ENCODE results near the gene L3MBTL2.

The L3MBTL2 gene

DNA sequence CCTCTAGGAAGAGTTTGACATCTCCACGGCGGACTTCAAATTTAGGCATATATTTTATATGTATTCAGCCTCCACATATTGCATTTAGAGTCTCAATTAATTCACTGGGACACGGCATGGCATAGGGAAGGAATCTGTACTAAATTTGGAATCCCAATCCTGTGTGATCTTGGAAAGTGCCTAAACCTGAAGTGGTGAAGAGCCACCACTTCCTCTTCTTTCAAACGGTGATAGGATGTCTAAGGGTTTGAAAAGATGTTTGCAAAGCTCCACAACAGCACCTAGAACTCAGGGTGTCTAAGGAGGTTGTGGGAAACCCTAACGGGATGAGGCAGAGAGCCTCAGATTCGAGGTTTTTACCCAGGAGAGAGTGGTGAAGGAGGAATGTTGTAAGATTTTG is 1.0 kb upstream of the L3MBTL2 start:
- DNase-seq (ENCODE audit: insufficient read length, low spot score), result no peak

DNA sequence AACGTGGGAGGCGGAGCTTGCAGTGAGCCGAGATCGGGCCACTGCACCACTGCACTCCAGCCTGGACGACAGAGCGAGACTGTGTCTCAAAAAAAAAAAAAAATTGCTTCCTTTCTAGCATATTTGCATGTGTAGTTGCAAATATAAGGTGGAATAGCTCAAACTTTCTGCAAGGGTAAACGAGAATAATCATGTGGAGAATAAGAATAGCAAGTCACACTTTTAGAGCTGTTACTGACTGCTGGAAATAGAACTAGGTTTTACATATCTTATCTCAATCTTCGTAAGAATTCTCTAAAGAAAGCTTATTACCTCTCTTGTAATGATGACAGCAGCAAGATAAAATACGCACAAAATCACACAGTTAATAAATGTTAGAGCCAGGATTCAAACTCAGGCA is 1.6 kb downstream of the L3MBTL2 start:
- FAIRE-seq (no peak), DNase-seq (ENCODE audit: insufficient read length, low spot score) (no peak)

More for the DNA sequence above, 1.0 kb upstream of the L3MBTL2 start:
- FAIRE-seq, result no peak

DNA sequence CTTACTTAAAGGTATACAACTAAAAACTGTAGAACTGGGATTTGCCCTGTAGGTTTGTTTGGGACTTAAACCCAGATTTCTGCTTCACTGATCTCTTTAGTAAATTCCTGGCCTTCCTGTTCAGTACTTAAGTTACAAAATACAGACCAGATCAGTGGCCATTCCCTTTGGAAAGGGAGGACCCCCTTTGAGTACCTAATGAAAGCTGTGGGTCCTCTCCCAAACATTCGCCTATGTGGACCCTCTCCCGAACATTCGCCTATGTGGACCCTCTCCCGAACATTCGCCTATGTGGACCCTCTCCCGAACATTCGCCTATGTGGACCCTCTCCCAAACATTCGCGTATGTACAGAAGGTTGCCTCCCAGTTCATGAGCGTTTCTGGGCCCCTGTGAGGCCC is 10.3 kb downstream of the L3MBTL2 start:
- no peak for DNase-seq (ENCODE audit: insufficient read length, low spot score)

DNA sequence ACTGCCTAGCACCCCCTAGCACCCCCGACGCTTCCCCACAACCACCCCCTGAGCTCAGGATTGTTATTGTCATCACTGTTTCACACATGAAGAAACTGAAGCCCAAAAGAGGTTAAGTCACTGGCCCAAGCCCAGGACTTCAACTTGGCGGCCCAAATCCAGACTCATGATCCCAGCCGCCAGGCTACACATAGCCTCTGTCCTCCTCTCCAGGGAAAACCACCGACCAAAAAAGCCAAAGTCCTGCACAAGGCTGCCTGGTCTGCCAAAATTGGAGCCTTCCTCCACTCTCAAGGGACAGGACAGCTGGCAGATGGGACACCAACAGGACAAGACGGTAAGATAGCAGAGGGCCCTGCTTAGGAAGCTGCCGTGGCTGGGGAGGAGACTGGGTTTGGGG is 10.8 kb downstream of the L3MBTL2 start:
- DNase-seq (ENCODE audit: insufficient read length, low spot score), result no peak
- FAIRE-seq, result no peak

More for the DNA sequence above, 10.3 kb downstream of the L3MBTL2 start:
- FAIRE-seq, result no peak

DNA sequence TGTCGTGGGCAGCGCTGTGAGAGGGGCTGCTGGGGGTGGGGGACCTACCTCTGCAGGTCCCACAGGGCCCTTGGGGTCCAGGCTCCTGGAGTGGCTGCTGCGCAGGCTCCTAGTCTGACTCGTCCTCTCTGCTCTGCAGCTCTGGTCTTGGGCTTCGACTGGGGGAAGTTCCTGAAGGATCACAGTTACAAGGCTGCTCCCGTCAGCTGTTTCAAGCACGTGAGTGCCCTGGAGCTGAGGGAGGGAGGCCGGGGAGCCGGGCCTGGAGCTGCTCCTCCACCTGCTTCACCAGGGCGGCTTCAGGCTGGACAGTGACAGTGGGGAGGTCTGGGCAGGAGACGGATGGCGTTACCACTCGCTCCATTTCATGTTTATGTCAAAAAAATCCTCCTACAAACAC is 11.9 kb downstream of the L3MBTL2 start:
- FAIRE-seq (no peak), DNase-seq (ENCODE audit: insufficient read length, low spot score) (no peak)

DNA sequence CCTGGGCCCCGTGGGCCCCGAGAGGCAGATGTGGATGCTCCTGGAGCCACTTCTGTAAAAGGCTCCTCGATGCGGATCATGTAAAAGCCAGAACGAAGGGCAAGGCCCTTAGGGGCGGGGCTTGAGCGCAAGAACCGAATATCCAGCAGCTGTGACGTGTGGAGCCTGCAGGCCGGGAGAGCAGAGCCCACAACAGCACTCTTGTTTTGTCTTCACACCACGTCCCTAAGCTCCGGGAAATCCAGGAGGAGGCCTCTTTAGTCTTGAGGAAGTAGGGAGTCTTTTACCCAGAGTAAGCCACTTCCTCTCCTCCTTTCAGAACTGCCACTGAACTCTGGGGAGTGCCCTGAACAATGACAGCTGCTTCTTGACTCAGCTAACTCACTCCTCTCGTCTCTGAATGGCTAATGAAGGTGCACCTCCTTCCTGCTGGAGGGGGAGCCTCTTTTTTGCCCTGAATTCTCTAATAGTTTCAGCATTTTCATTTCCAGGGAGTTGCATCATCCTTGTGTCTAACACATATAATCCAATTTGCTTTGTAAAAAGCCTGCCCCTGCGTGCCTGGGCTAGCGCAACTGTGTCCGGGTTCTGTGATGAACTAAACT is 12.5 kb downstream of the L3MBTL2 start:
- DNase-seq (ENCODE audit: insufficient read length, low spot score) (no peak), FAIRE-seq (no peak)

DNA sequence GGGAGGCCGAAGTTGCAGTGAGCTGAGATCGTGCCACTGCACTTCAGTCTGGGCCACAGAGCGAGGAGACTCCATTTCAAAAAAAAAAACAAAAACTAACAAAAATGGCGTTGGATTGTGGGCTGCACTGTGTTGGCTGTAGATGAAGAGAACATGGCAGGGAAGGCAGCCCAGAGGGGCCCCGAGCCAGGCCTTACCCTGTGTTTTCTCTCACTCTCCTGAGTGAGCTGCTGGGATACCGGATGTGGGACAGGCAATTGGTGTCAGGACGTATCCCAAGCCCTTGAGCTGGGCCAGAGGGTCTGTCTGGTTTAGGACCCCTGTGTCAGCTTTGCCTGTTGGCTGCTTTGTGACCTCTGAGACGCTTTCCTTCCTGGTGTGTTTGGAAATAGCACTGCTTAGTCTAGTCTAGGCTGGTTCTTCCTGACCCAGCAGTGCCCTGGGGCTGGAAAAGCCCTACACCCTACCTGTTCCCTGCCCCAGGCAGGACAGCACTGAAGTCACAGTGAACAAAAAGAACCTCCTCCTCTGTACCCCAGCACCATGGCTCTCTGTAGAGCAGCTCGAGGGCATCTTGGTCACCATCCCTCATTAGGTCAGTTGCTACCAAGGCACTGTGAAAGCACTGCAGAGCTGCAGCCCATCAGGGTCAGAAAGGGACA is 17.9 kb downstream of the L3MBTL2 start:
- no peak for FAIRE-seq
- DNase-seq (ENCODE audit: insufficient read length, low spot score), result no peak

DNA sequence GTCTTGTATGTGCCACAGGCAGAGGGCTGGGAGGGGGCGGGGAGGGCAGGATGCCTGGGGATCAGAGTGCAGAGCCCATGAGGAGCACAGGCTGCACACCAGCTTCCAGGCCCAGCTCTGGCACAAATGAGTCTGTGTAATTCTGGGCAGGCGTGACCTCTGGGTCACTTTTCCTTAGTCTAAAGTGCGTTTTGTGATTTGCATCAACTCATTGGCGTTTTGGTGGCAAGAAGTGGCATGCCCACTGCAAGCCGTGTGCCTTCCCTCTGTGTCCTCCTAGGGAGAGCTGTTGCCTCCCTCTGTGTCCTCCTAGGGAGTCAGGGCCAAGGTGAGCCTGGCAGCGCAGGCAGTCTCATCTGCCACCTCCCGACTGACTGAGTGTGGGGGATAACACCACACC is 18.4 kb downstream of the L3MBTL2 start:
- DNase-seq (ENCODE audit: insufficient read length, low spot score), result no peak
- FAIRE-seq, result no peak

DNA sequence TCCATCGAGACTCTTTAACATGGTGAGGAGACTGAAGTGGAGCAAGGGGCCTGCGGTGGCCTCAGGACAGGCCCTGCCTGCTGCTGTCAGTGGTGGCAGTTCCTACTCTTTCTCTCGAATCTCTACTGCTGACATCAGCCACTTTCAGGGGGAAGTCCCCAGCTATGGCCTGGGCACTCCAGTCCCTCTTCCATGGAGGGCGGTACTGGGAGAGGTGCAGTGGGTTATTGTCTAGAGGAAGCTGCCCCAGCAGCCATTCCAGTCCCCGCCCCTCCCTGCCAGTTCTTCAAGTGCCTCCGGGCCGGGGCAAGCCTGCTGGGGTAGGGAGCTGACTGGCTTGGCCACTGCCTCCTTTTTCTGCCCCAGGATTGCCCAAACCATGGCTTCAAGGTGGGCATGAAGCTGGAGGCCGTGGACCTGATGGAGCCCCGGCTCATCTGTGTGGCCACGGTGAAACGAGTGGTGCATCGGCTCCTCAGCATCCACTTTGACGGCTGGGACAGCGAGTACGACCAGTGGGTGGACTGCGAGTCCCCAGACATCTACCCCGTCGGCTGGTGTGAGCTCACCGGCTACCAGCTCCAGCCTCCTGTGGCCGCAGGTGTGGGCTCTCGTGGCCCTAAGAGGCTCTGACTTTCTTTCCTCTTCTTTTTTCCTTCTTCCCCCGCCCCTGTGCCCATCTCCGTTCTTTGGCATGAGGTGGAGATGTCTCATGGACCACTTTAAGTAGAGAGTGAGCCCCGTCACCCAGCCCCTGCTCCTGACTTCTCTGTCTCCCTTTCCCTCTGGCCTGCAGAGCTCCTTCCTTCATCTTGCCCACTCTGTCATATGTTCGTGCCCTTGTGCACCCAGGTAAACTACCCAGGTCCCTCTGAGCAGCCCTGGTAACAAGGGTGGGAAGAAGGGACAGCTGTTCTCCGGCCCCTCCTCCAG is 21.9 kb downstream of the L3MBTL2 start:
- FAIRE-seq (no peak), DNase-seq (ENCODE audit: insufficient read length, low spot score) (no peak)

DNA sequence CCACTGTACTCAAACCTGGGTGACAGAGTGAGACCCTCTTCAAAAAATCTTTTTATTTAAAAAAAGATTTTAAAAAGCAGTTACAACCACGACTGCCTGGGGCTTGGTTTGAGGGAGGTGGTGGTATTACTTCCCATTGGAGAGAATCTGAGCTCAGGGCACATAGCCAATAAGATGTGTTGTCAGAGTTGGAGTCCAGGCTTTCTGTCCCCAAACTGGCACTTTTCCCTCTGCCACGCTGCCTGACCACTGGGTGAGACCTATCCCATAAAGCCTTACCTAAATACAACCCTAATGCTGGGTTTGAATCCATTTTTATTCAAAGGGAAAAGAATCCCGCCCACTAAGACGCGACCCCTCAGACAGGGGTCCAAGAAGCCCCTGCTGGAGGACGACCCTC is 24.1 kb downstream of the L3MBTL2 start:
- no peak for FAIRE-seq

DNA sequence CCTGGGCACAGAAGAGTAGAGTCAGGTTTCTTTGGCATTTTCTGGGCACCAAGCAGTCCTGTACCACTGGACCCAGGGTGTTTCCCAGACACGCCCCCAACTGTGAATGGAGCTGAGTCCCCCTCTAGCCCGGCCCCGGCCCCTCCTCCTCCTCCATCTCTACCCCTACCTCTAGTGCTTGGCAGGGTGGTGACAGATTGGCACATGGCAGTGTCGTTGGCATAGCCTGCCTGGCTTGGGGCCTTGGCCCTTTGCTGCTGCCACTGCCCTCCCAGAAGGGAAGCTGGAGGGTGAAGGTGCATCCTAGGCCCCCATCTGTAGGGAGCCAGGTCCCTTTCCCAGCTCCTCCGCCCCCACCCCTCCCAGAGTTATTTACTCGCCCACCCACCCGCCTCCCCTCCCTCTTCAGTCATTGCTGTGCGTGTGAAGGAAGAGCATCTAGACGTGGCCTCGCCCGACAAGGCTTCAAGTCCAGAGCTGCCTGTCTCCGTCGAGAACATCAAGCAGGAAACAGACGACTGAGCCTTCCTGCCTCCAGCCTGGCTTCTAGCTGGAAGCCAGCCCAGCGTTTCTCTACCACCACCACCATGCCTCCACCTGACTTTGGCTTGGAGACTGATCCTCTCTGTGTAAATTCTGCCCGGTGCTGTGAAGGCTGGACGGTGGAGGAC is 24.8 kb downstream of the L3MBTL2 start:
- DNase-seq (ENCODE audit: insufficient read length, low spot score), result no peak
- no peak for FAIRE-seq

More for the DNA sequence above, 24.1 kb downstream of the L3MBTL2 start:
- DNase-seq (ENCODE audit: insufficient read length, low spot score), result no peak

DNA sequence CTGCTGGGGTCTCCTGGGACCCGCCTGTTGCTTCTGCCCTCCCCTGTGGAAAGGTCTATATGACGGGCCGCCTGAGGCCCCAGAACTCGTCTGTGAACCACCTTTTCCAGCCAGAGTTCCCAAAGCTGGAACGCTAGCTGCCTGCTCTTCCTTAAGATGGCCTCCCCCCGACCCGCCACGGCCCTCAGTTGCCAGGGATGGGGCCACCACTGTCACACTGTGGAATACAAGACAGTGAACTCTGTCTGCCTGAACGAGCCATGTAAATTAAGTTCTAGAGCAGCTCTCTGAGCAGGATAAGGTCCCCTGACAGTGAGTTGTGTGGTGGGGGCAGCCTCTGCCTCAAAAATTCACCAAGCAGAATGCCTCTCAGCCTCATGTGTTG is 25.3 kb downstream of the L3MBTL2 start:
- no peak for FAIRE-seq
- DNase-seq (ENCODE audit: insufficient read length, low spot score), result no peak

DNA sequence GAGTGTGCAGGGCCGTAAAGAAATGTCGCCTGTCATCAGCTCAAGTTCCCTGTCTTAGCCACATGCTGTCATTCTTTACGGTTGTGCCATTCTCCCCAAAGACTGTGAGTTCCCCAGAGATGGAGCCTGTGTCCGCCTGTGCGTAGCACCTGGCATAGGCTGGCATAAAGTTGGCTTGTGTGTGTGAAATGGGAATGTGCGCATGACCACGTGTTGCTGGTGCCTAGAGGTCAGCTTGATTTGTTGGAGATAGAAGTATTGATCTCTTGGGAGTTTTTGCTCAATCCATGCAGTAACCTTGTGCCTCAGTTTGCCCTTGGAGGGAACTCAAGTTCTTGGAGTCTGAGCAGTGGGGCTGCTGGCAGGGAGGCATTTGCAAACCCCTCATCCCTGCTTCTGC is 26.3 kb downstream of the L3MBTL2 start:
- FAIRE-seq (no peak), DNase-seq (ENCODE audit: insufficient read length, low spot score) (no peak)

DNA sequence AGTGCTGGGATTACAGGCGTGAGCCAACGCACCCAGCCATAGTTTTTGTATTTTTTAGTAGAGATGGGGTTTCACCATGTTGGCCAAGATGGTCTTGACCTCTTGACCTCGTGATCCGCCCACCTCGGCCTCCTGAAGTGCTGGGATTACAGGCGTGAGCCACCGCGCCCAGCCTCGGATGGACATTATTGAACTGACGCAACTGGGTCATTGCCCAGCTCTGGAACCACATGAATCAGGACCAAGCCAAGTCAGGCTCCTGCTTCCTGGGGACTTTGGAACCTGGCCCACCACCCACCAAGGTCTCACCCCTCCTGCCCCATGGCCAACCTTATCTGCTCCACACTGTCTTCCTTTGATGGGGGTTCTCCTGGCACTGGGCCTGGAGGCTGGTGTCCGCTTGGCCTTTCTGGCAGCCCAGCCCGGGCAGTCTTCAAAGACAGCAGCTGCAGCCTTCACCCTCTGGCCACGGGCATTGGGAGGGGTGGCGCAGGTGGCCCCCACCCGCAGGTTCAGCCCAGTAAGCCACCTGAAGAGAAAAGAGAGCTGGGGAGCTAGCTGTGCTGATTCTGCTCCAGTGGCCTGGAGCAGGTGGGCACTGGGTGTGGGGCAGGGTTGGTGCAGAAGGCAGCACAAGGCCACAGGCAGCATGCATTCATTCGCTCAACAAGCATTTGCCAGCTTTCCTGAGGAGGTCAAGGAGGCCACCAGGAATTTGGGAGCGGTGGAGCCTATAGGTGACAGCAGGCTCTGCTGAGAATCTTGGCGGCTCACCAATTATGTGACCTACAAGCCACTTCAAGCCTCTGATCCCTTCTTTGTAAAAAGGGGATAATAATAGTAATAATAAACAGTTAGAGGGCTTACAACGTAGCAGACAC is 29.9 kb downstream of the L3MBTL2 start:
- FAIRE-seq, result no peak

DNA sequence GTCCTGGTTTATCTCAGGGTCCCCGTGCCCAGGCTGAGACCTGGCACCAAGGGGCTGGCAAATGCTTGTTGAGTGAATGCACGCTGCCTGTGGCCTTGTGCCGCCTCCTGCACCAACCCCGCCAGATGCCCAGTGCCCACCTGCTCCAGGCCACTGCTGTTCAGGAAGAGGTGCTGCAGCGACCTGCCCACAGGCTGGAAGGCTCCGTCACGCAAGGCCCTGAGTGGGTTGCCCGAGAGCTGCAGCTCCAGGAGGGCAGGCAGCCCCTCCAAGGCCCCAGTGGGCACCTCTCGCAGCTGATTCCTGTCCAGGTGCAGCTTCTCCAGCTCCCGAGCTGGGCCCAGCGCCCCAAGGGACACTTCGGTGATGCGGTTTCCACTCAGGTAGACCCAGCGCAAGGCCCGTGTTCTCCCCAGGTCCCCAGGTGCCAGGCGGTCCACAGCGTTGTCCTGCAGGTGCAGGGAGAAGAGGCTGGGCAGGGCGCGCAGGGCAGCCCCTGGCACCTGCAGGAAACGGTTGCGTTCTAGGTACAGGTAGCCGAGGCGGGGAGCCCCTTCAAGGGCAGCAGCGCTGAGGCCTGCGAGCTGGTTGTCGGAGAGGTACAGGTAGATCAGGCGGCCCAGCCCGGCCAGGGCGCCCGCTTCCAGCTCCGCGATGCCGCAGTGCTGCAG is 32.1 kb downstream of the L3MBTL2 start:
- FAIRE-seq, result no peak
- no peak for DNase-seq (ENCODE audit: insufficient read length, low spot score)

More for the DNA sequence above, 29.9 kb downstream of the L3MBTL2 start:
- DNase-seq (ENCODE audit: insufficient read length, low spot score), result no peak

DNA sequence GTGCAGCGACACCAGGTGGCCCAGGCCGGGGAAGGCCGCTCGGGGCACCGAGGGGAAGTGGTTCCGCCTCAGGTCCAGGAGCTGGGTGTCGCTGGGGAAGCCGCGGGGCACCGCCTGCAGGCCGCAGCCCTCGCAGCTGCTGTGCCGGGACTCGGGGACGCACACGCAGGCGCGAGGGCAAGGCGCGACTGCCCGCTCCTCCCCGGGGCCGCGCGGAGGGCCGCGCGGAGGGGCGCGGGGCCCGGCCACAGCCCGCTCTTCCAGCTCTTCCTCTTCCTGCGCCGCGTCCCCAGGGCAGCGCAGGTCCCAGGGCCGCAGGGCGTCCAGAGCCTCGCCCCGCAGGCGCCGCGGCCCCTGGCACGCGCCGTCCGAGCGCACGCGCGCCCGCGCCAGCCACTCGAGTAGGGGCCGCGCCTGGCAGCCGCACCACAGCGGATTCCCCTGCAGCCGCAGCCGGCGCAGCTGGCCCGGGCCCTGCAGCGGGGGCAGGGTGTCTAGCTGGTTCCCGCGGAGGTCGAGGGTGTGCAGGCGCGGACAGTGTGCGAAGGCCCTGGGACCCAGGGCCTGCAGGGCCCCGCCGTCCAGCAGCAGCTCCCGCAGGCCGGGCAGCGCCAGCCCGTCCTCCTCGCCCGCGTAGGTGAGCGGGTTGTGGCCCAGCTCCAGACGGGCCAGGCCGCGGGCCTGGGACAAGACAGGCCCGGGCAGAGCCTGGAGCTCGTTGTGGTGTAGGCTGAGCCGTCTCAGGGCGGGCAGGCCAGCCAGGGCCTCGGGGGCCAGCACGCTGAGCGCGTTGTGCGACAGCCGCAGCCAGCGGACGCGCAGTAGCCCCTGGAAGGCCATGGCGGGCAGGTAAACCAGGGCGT is 32.8 kb downstream of the L3MBTL2 start:
- FAIRE-seq, result no peak
- no peak for DNase-seq (ENCODE audit: insufficient read length, low spot score)

DNA sequence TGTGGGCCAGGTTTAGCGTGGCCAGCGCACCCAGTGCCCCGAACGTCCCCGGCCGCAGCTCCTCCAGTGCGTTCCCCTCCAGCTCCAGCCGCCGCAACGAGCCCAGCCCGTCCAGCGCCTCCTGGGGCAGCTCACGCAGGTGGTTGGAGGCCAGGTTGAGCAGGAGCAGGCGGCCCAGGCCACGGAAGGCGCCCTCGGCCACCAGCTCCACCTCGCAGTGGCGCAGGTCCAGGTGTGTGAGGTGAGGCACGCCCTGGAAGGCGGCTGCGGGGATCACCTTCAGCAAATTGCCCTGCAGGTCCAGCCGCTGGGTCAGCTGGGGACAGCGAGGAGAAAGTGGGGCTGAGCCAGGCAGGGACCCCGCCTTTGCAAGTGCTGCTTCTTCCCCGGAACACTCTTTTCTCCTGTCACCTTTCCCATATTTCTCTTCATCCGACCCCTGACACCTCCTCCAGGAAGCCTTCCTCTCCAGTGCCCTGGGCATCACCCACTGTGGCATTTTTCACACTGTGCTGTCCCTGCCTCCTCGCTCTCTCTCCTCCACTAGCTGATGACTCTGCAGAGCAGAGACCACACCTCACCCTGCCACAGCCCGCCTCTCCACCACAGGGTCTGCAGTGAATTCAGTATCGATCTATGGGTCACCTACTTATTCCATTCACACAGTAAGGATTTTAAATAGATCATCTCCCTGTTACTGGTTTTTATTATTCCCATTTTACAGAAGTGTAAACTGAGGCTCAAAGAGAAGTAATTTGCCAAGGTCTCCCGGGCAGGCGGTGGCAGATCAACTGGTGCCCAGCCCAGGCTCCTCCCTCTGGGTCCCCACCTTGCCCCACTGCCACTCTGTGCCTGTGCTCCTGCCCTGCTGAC is 33.7 kb downstream of the L3MBTL2 start:
- DNase-seq (ENCODE audit: insufficient read length, low spot score) (no peak), FAIRE-seq (no peak)

All from HTR-8/SVneo (cell line).